Immature natural killer cell (primary cell): Measurements from ENCODE around the gene RBP2. TPM values are rescaled to one million over a fixed set of nuclear protein-coding genes. Genes with fewer than 3 reads are reported as not detected.

Experiments used
- DNase-seq, 3 donors: peaks; one replicate each; pipeline ENCODE4 v3.0.0; 2022; ENCODE audit warnings: mixed read lengths in 1 of 3
- H3K27ac Mint-ChIP-seq, 6 donors: one replicate each; pipeline ENCODE4 v1.8.0; 2020; ENCODE audit warnings: mixed read lengths in 6 of 6, mild to moderate bottlenecking in 5 of 6, inconsistent platforms in 4 of 6, moderate library complexity in 3 of 6
- H3K27me3 Mint-ChIP-seq, 3 donors: one replicate each; pipeline ENCODE4 v1.8.0; 2020 to 2021; ENCODE audit warnings: low read depth in 3 of 3, mild to moderate bottlenecking in 3 of 3, mixed read lengths in 3 of 3, moderate library complexity in 3 of 3, inconsistent platforms in 1 of 3
- H3K36me3 Mint-ChIP-seq, 3 donors: one replicate each; pipeline ENCODE4 v1.8.0; 2020; ENCODE audit warnings: mixed read lengths in 3 of 3, inconsistent platforms in 2 of 3, mild to moderate bottlenecking in 2 of 3
- H3K4me1 Mint-ChIP-seq, 2 donors: one replicate each; pipeline ENCODE4 v1.8.0; 2020; ENCODE audit warnings: inconsistent platforms in 2 of 2, mild to moderate bottlenecking in 2 of 2, mixed read lengths in 2 of 2, moderate library complexity in 1 of 2
- H3K4me3 Mint-ChIP-seq, 5 donors: one replicate each; pipeline ENCODE4 v1.8.0; 2020; ENCODE audit warnings: mild to moderate bottlenecking in 5 of 5, mixed read lengths in 5 of 5, inconsistent platforms in 3 of 5, moderate library complexity in 3 of 5
- H3K9me3 Mint-ChIP-seq, 6 donors: one replicate each; pipeline ENCODE4 v1.8.0; 2020; ENCODE audit warnings: mild to moderate bottlenecking in 6 of 6, mixed read lengths in 6 of 6, inconsistent platforms in 4 of 6, moderate library complexity in 3 of 6
- polyA plus RNA-seq, 3 donors: library from polyadenylated mRNA; unstranded; fragments of 300-500 nt; fragmentation: Illumina TruSeq; gene quantifications; one replicate each; pipeline ENCODE4 v1.2.3, GENCODE V29; 2021

Gene RBP2
- polyA plus RNA-seq, result not detected

GRCh38 chr3:139476348-139476747 is at the start of gene RBP2:
Gene RBP2 (minus strand): TSS chr3:139476516. CDS start chr3:139476459, 57 bp downstream.
- no peak for DNase-seq
- Mint-ChIP-seq H3K27ac (no peak within 1 kb of the TSS), H3K27me3 (peaks cover 0 to 1% (median 1%) of the 10 kb centered on the region in 3 donors), H3K9me3 (no peaks in the 10 kb centered on the region), H3K4me1 (no peaks in the 10 kb centered on the region), H3K36me3 (no peaks in the 10 kb centered on the region), H3K4me3 (no peak within 1 kb of the TSS)

DNA sequence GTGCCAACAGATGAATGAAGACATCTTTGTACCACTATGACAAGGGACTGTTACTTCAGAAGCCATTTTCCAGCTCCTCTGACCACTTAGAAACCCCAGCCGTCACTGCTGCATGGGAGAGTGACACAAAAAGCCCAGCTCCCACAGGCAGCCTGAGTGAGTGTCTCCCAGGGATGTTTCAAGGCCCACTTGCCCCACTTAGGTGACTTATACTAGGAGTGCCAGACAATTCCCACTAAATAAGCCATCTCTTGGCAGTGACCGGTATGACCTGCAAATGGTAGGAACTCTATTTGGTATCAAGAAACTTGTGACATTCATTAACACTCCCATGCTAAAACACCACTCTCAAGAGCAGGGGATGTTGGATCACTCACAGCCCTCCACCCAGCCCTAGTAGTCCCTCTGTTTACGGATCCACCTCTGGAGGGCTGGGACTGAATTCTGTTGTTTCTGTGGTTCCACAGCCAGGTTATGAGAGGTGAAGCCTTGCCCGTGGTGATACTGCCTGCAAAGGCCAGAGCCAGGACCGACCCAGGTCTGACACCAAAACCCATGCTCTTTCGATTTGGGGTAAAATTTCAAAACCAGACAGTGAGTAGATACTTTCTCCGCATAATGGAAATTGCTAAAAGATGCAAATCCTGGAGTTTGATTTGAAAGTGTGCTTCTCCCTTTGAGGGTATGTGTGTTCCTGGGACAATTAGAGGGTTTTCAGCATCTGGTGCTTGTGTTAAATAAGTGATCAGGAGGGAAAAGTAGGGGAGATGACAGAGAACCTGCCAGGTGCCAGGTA is 48.7 kb upstream of the RBP2 start:
- peaks cover 0 to 4% (median 2%) of the 10 kb centered on the region in 3 donors for H3K27me3 Mint-ChIP-seq
- no peak overlapping the region for H3K4me3 Mint-ChIP-seq
- H3K27ac Mint-ChIP-seq, result no peak overlapping the region
- DNase-seq, result no peak
- no peaks in the 10 kb centered on the region for H3K36me3 Mint-ChIP-seq
- H3K4me1 Mint-ChIP-seq, result no peaks in the 10 kb centered on the region
- no peaks in the 10 kb centered on the region for H3K9me3 Mint-ChIP-seq

DNA sequence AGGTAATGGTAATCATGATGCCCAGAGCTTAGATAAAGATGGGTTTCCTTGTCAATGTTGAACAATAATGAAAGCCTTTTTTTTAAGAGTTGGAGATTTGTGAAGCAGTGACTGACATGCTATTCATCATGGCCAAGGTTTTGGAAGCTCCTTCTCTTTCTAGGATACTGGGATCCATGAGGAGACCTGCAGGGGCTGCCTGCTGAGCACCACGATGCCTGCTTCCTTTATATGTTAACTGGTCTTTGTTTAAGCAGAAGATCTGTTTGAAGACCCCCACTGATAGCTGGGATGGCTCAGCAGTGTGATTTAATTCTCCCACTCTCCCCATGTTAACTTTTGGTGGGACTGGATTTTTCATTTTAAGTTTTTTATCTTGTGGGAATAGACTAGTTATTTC is 47.4 kb upstream of the RBP2 start:
- Mint-ChIP-seq H3K27ac (no peak overlapping the region), H3K4me1 (no peaks in the 10 kb centered on the region)

DNA sequence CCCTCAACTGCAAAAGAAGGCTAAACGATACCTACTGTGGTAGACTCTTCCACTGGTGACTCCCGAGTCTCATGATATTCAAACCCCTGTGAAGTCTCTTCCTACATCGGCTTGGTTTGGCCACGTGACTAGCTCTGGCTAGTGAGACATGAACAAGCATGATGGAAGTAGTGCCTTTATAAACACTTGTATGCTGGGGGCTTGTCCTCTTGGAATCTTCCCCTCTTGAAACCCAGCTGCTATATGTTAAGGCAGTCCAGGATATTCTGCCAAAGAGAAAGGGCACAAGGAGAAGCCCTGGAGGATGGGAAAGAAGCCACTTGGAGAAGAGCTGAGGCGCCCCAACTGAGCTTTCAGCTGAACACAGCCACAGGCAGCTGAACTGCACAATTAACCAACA is 46.9 kb upstream of the RBP2 start:
- Mint-ChIP-seq H3K9me3 (peaks cover 0 to 2% (median 0%) of the 10 kb centered on the region in 6 donors), H3K4me1 (no peaks in the 10 kb centered on the region), H3K27ac (no peak overlapping the region), H3K27me3 (peaks cover 0 to 4% (median 2%) of the 10 kb centered on the region in 3 donors), H3K36me3 (no peaks in the 10 kb centered on the region), H3K4me3 (no peak overlapping the region)
- DNase-seq, result no peak

More for the DNA sequence above, 47.4 kb upstream of the RBP2 start:
- H3K4me3 Mint-ChIP-seq, result no peak overlapping the region
- peaks cover 0 to 4% (median 2%) of the 10 kb centered on the region in 3 donors for H3K27me3 Mint-ChIP-seq
- peaks cover 0 to 2% (median 0%) of the 10 kb centered on the region in 6 donors for H3K9me3 Mint-ChIP-seq
- no peaks in the 10 kb centered on the region for H3K36me3 Mint-ChIP-seq
- no peak for DNase-seq

DNA sequence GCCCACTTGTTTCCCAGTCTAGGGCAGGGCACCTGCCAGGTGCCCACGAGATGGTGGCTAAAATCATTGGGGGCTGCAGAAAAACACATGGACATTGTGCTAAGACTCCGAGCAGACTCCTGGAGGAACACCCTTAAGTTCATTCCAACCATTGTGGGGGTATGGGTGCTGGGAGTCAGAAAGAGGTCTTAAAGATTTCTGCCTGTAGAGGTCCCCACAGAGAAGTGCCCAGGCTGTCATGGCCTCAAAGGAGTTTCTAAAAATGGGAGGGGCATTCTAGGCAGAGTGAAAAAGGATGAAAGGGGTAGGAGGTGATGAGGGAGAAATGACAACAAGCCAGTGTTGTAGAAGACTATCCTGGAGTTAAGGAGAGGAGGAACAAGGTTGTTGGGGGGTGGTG is 46.1 kb upstream of the RBP2 start:
- Mint-ChIP-seq H3K27ac (no peak overlapping the region), H3K9me3 (peaks cover 0 to 2% (median 0%) of the 10 kb centered on the region in 6 donors), H3K36me3 (no peaks in the 10 kb centered on the region), H3K4me1 (no peaks in the 10 kb centered on the region), H3K27me3 (peaks cover 0 to 4% (median 2%) of the 10 kb centered on the region in 3 donors), H3K4me3 (no peak overlapping the region)
- DNase-seq, result no peak

DNA sequence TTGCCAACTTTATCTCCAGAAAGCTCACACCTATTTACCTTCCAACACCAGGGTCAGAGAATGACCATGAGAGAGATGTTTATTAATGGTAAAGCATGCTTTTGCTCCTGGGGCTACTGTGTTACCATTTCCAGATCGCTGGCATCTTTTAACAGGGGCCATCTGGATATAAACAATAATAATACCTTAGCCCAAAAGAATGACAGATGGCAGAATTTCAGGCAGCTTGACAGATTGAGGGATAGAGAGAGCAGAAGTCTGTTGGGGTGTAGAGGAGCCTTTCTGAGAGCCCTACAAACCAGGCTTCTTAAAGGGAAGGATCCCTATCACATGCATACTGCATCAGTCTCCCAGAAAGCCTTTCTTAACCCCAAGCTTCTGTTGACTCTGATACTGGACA is 45.5 kb upstream of the RBP2 start:
- Mint-ChIP-seq H3K27ac (no peak overlapping the region), H3K4me1 (no peaks in the 10 kb centered on the region), H3K27me3 (peaks cover 0 to 4% (median 2%) of the 10 kb centered on the region in 3 donors), H3K4me3 (no peak overlapping the region), H3K36me3 (no peaks in the 10 kb centered on the region), H3K9me3 (peaks cover 0 to 2% (median 0%) of the 10 kb centered on the region in 6 donors)
- DNase-seq, result no peak

GRCh38 chr3:139521144-139521543 is 44.8 kb upstream of the RBP2 start:
- Mint-ChIP-seq H3K27me3 (peaks cover 0 to 4% (median 2%) of the 10 kb centered on the region in 3 donors), H3K4me3 (no peak overlapping the region), H3K9me3 (peaks cover 0 to 2% (median 0%) of the 10 kb centered on the region in 6 donors), H3K36me3 (no peaks in the 10 kb centered on the region), H3K4me1 (no peaks in the 10 kb centered on the region), H3K27ac (no peak overlapping the region)
- no peak for DNase-seq

DNA sequence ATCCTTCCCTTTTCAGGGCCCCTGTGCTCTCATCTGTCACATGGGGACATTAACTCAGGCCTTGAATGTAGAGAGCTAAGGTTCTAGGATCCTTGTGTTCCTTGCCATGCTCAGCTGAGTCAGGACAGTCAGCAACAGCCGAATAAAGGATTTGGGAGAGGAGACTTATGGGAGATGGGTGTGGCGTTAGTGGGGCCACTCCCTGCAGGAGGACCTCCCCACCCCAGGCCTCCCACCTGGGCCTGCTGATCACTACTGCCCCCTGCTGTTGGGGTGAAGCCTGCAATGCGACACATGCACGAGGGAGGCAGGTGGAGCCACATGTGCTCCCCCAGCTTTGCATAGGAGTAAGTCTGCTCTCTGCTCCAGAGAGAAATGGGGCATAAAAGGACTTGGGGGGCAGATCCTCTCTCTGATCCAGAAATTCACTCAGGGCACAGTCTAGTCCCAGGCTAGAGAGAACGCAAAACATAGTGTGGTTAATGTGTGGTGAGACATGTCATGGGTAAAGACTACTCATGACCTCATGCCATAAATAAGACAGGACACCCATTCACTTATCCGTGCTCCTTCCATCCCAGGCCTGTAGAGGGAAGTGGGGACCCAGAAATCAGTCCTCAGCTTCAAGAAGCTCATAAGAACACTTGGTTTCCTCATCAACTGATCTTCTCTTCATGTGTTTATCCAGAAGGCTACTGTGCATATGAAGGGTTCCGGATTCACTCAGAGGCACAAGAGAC is 43.9 kb upstream of the RBP2 start:
- Mint-ChIP-seq H3K9me3 (peaks cover 0 to 2% (median 0%) of the 10 kb centered on the region in 6 donors), H3K27ac (no peak overlapping the region), H3K4me3 (no peak overlapping the region), H3K36me3 (no peaks in the 10 kb centered on the region), H3K4me1 (no peaks in the 10 kb centered on the region), H3K27me3 (peaks cover 0 to 3% (median 1%) of the 10 kb centered on the region in 3 donors)
- DNase-seq, result no peak

DNA sequence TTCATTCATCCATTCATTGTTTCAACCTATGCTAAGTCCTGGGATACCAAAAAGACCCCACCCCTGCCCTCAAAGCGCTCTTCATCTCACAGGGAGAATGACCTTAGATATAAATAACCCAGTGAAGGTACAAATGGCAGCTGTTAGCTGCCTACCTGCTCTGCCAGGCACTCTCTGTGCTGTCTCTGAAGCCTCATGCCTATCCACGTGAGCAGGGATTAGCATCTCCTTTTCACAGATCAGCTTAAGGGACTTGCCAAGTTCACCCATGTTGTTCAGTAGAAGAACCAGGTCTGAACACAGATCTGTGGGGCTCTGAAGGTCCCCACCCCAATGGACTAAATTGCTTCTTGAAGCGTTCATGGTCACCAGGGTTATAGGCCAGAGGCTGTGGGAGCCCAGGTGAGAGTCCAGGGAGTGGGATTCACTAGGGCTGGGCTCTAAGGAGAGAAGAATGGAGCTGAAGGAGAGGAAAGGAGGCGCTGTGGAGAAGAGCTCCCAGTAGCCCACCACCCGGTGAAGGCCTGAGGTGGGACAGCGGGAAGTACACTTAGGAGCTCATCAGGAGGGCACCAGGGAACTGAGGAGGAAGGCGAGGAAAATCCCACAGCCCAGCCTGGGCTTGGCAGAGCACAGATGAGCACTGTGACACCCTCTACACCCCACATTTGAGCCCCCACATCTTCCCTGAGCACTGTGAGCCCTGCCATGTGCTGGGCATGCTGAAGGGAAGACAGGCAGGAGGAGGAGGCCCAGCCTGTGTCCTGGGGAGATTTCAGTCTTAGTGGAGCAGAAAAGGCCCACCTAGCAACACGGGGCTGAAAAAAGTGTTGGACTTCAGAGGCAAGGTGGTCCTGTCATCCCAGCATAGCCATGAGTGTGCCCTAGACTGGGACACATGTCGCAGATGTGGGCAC is 42.9 kb upstream of the RBP2 start:
- Mint-ChIP-seq H3K27ac (no peak overlapping the region), H3K9me3 (peaks cover 0 to 2% (median 0%) of the 10 kb centered on the region in 6 donors), H3K4me3 (no peak overlapping the region), H3K4me1 (no peaks in the 10 kb centered on the region), H3K36me3 (no peaks in the 10 kb centered on the region), H3K27me3 (peaks cover 0 to 4% (median 0%) of the 10 kb centered on the region in 3 donors)
- DNase-seq, result no peak

DNA sequence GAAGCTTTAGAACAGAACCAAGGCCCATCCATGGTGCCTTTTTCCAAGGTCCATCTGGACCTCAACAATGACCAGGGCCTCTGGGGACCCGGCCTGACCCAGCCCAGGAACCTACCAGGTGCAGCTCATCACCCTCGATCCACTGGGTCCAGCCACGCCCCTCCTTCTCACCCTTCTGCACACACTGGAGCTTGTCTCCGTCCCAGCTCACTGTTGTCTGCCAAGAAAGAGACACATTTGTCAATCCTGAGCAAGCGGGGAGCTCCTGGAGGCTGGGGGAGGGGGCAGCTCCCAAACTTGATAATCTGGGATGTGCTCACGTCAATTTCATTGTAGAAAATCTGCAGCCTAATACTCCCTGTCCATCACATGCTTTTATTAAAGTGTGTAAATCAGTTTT is 42.0 kb upstream of the RBP2 start:
- DNase-seq, result no peak
- H3K4me1 Mint-ChIP-seq, result no peaks in the 10 kb centered on the region
- H3K4me3 Mint-ChIP-seq, result no peak overlapping the region
- H3K9me3 Mint-ChIP-seq, result peaks cover 0 to 2% (median 0%) of the 10 kb centered on the region in 6 donors
- H3K36me3 Mint-ChIP-seq, result no peaks in the 10 kb centered on the region
- H3K27ac Mint-ChIP-seq, result no peak overlapping the region
- peaks cover 0 to 4% (median 0%) of the 10 kb centered on the region in 3 donors for H3K27me3 Mint-ChIP-seq

GRCh38 chr3:139517321-139518065 is 41.2 kb upstream of the RBP2 start:
- Mint-ChIP-seq H3K27me3 (peaks cover 0 to 4% (median 0%) of the 10 kb centered on the region in 3 donors), H3K9me3 (peaks cover 0 to 2% (median 0%) of the 10 kb centered on the region in 6 donors), H3K4me1 (no peaks in the 10 kb centered on the region), H3K36me3 (no peaks in the 10 kb centered on the region), H3K4me3 (no peak overlapping the region), H3K27ac (no peak overlapping the region)
- DNase-seq, result no peak

GRCh38 chr3:139514741-139515140 is 38.4 kb upstream of the RBP2 start:
- no peak for DNase-seq
- no peaks in the 10 kb centered on the region for H3K4me1 Mint-ChIP-seq
- no peaks in the 10 kb centered on the region for H3K36me3 Mint-ChIP-seq
- H3K9me3 Mint-ChIP-seq, result peaks cover 0 to 2% (median 0%) of the 10 kb centered on the region in 6 donors
- no peak overlapping the region for H3K27ac Mint-ChIP-seq
- H3K27me3 Mint-ChIP-seq, result peaks cover 0 to 6% (median 0%) of the 10 kb centered on the region in 3 donors
- no peak overlapping the region for H3K4me3 Mint-ChIP-seq

DNA sequence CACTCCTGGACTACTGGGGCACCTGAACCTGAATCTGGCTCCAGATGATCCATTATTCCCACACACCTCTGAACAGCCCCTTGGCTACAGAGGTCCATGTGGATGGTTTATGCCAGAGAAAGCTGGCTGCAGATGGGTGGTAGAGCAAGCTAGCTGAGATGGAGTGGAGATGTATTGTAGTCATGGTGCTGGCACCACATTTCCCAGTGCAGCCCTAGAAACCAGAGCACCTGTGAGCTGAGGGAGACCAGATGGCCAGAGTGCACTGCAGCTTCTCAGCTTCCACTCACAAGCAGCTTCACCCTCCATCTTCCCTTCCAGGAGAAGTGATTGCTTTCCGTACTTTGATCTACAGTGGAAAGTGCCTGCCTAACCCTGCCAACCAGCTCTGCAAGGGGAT is 33.3 kb upstream of the RBP2 start:
- H3K27ac Mint-ChIP-seq, result no peak overlapping the region

More for the DNA sequence above, 33.3 kb upstream of the RBP2 start:
- no peak overlapping the region for H3K4me3 Mint-ChIP-seq
- no peaks in the 10 kb centered on the region for H3K4me1 Mint-ChIP-seq
- peaks cover 0 to 6% (median 1%) of the 10 kb centered on the region in 3 donors for H3K27me3 Mint-ChIP-seq
- H3K36me3 Mint-ChIP-seq, result no peaks in the 10 kb centered on the region
- no peak for DNase-seq
- peaks cover 0 to 1% (median 0%) of the 10 kb centered on the region in 6 donors for H3K9me3 Mint-ChIP-seq
